Upper lobe of left lung (tissue), 6 donors: ENCODE results near the gene INTS14. TPM values are rescaled to one million over a fixed set of nuclear protein-coding genes. Genes with fewer than 3 reads are reported as not detected.

ENCODE experiments used
- ATAC-seq, 2 donors: fragments of 200-7000 bp; cut with Tn5 transposase; one replicate each; pipeline ENCODE4 v1.9.1; 2022; ENCODE audit warnings: mild to moderate bottlenecking in 2 of 2, moderate library complexity in 2 of 2; ENCODE audit not compliant: low FRiP score in 2 of 2
- DNase-seq, 2 donors: peaks; one replicate each; pipeline ENCODE4 v3.0.0-alpha.2; 2019 to 2020
- H3K27ac ChIP-seq, 4 donors: fragments of 200-600 bp; sonication (generic); one replicate each; pipeline ENCODE4 v1.5.1; 2016 to 2019
- H3K27me3 ChIP-seq, 4 donors: fragments of 200-600 bp; sonication (generic); one replicate each; pipeline ENCODE4 v1.5.1; 2017 to 2019
- H3K36me3 ChIP-seq, 4 donors: fragments of 200-600 bp; sonication (generic); one replicate each; pipeline ENCODE4 v1.5.1; 2016 to 2019
- H3K4me1 ChIP-seq, 4 donors: fragments of 200-600 bp; sonication (generic); one replicate each; pipeline ENCODE4 v1.5.1; 2018 to 2019
- H3K4me3 ChIP-seq, 4 donors: fragments of 200-600 bp; sonication (generic); one replicate each; pipeline ENCODE4 v1.5.1; 2017 to 2019; ENCODE audit warnings: mild to moderate bottlenecking in 2 of 4, moderate library complexity in 1 of 4
- H3K9me3 ChIP-seq, 4 donors: fragments of 200-600 bp; sonication (generic); one replicate each; pipeline ENCODE4 v1.5.1; 2018 to 2019
- EP300 ChIP-seq, 4 donors: sonication (generic); formaldehyde crosslinking; IDR thresholded peaks; one replicate each; pipeline ENCODE4 v1.5.1; 2017; ENCODE audit warnings: antibody characterized with exemption in 4 of 4, control low read depth in 2 of 4
- POLR2A ChIP-seq, 4 donors: fragments of 450-650 bp; IDR thresholded peaks; one replicate each; pipeline ENCODE4 v1.5.1; 2016 to 2017; ENCODE audit warnings: antibody characterized with exemption in 4 of 4, mild to moderate bottlenecking in 2 of 4
- POLR2AphosphoS5 ChIP-seq, 2 donors: sonication (generic); formaldehyde crosslinking; IDR thresholded peaks; one replicate each; pipeline ENCODE4 v1.5.1; 2017; ENCODE audit warnings: antibody characterized with exemption in 2 of 2
- WGBS, 2 donors: methylation state at CpG; one replicate each; pipeline ENCODE4 v1.1.5; 2017 to 2018; 5-methylcytosine and 5-hydroxymethylcytosine counted together
- total RNA-seq, 6 donors: library from RNA; depleted of rRNA in 4 of 6; stranded (reverse); fragments of >200 nt in 4 of 6; gene quantifications; one replicate each; pipeline versions ENCODE4 v1.1.0 to v1.2.1, GENCODE V29; 2016 to 2021
- TF ChIP-seq, protein P1 (sequence below), 6 experiments: fragments of 450-650 bp in 4 of 6; fragments of 200-600 bp in 2 of 6; sonication (generic) in 2 of 6; IDR thresholded peaks; one replicate each; pipeline ENCODE4 v1.5.1; 2016 to 2019; ENCODE audit warnings: antibody characterized with exemption in 6 of 6
- donor health status: DM: no; HTN: no; CAD: no; lungs with moderate emphysema.
- donor health status: DM: no; HTN: yes; CAD: no; lungs with severe emphysema.

Gene INTS14
- total RNA-seq, 6 donors from 2014 or later: 25.1 to 44.4 (median 30.0) TPM

DNA sequence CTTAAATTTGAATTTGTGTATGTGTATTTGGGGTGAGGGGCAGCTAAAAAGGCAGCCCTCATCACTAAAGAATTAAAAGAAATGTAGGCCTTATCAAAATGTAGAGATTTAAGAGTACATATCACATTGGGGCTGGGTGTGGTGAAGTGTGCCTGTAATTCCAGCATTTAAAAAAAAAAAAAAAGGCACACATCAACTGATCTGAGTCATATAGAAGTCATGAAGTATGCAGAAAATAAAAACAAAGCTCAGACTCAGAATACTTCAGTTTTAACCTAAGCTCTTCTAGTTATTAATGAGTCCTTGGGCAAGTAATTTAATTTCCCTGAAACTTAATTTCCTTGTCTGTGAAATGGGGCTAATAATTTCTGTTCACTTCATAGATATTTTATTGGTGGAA, 42.4 kb upstream of the INTS14 start:
- no peaks in the 10 kb centered on the region for H3K27me3 ChIP-seq
- H3K36me3 ChIP-seq: peaks cover 0 to 47% (median 11%) of the 10 kb centered on the region in 4 donors
- TF ChIP-seq EP300 (IDR thresholded peaks at IDR 0.05) (no peak), POLR2A (IDR thresholded peaks at IDR 0.05) (no peak), POLR2AphosphoS5 (IDR thresholded peaks at IDR 0.05) (no peak)
- TF ChIP-seq, protein P1, sequence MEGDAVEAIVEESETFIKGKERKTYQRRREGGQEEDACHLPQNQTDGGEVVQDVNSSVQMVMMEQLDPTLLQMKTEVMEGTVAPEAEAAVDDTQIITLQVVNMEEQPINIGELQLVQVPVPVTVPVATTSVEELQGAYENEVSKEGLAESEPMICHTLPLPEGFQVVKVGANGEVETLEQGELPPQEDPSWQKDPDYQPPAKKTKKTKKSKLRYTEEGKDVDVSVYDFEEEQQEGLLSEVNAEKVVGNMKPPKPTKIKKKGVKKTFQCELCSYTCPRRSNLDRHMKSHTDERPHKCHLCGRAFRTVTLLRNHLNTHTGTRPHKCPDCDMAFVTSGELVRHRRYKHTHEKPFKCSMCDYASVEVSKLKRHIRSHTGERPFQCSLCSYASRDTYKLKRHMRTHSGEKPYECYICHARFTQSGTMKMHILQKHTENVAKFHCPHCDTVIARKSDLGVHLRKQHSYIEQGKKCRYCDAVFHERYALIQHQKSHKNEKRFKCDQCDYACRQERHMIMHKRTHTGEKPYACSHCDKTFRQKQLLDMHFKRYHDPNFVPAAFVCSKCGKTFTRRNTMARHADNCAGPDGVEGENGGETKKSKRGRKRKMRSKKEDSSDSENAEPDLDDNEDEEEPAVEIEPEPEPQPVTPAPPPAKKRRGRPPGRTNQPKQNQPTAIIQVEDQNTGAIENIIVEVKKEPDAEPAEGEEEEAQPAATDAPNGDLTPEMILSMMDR (IDR thresholded peaks at IDR 0.05): no peak
- no peak for ATAC-seq
- no peak overlapping the region for H3K4me3 ChIP-seq
- no peaks in the 10 kb centered on the region for H3K9me3 ChIP-seq
- DNase-seq: no peak
- H3K27ac ChIP-seq: no peak overlapping the region
- peaks cover 0 to 3% (median 0%) of the 10 kb centered on the region in 4 donors for H3K4me1 ChIP-seq

DNA sequence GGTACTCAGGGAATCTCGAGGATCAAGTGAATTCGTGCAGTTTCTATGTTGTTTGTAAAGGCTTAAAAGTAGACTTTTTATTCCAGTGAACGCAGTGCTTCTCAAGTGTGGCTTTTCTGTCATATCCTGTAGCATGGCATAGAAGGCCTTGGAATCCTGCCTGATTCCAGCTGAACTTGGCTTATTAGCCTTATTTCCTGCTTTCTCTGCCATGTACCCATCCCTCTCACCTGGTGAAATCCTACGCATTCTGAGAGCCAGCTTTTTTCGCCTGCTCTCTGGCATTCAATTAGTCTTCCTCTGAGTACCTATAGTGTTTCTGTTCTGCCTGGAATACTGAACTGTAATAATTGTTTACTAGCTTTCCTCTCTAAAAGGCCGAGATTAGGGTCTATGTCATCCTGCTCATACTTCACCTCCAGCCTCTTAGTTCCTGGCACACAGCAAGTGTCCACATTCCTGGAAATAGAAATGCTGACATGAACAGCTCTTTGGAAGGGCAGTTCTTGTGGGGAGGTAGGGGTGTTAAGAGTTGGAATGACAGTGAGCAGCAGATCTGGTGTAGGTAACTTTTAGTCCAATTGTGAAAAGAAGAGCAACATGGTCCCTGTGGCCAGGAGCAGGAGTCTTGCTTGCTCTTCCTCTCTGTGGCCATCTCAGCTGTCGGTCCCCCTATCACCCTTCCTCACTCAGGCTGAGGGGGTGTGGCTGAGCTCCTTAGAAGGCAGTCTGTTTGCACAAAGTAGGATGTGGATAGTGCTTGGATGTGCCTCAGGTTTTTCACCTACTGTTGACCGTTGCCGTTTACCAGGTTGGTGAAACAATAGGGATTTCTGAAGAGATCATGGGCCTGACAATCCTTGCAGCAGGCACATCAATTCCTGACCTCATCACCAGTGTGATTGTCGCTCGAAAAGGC, 41.2 kb upstream of the INTS14 start:
- H3K27ac ChIP-seq: no peak overlapping the region
- no peaks in the 10 kb centered on the region for H3K27me3 ChIP-seq
- 76 to 78% methylated on average over 9 to 11 of the region's 11 CpGs for WGBS, 2 donors
- no peaks in the 10 kb centered on the region for H3K9me3 ChIP-seq
- TF ChIP-seq, protein P1 (IDR thresholded peaks at IDR 0.05): no peak
- no peak for TF ChIP-seq POLR2A (IDR thresholded peaks at IDR 0.05)
- TF ChIP-seq EP300 (IDR thresholded peaks at IDR 0.05): no peak
- TF ChIP-seq POLR2AphosphoS5 (IDR thresholded peaks at IDR 0.05): no peak
- H3K4me1 ChIP-seq: peaks cover 0 to 3% (median 0%) of the 10 kb centered on the region in 4 donors
- no peak for DNase-seq
- ATAC-seq: no peak
- peaks cover 0 to 34% (median 7%) of the 10 kb centered on the region in 4 donors for H3K36me3 ChIP-seq
- no peak overlapping the region for H3K4me3 ChIP-seq

DNA sequence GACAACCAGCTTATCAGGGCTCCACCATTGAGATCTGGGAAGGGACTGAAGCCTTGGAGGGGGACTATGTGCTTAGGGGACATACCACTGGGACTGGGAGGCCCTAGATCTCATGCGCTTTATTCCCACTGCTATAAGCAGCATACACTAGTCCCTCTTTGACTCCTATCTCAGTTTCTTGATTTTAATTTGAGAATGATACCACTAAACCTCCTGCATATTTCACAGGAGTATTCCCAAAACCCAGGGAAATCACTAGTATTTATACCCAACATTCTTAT, 40.1 kb upstream of the INTS14 start:
- ATAC-seq (no peak), DNase-seq (no peak)
- TF ChIP-seq POLR2A (IDR thresholded peaks at IDR 0.05): no peak
- Histone ChIP-seq H3K36me3 (peaks cover 0 to 23% (median 6%) of the 10 kb centered on the region in 4 donors), H3K4me3 (no peak overlapping the region), H3K4me1 (peaks cover 0 to 3% (median 0%) of the 10 kb centered on the region in 4 donors), H3K9me3 (no peaks in the 10 kb centered on the region), H3K27me3 (no peaks in the 10 kb centered on the region), H3K27ac (no peak overlapping the region)
- WGBS, 2 donors: 89 to 100% methylated on average over 1 of the region's 1 CpG

DNA sequence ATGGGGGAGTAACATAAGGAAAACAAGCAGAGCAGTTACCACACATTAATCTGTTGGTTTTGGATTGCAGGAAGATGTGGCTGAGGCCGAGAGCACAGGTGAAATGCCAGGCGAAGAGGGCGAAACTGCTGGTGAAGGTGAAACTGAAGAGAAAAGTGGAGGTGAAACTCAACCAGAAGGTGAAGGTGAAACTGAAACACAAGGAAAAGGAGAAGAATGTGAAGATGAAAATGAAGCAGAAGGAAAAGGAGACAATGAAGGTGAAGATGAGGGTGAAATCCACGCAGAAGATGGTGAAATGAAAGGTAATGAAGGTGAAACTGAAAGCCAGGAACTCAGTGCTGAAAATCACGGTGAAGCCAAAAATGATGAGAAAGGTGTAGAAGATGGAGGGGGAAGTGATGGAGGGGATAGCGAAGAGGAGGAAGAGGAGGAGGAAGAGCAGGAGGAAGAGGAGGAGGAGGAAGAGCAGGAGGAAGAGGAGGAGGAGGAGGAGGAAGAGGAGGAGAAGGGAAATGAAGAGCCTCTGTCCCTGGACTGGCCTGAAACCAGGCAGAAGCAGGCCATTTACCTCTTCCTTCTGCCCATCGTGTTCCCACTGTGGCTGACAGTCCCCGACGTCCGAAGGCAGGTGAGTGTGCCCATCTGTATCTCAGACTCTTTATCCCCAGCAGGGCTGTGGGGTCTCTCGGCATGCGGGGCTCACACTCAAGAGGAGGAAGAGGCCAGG, 39.5 kb upstream of the INTS14 start:
- Histone ChIP-seq H3K9me3 (no peaks in the 10 kb centered on the region), H3K27me3 (no peaks in the 10 kb centered on the region), H3K4me3 (no peak overlapping the region), H3K36me3 (peaks cover 0 to 18% (median 4%) of the 10 kb centered on the region in 4 donors), H3K27ac (no peak overlapping the region), H3K4me1 (peaks cover 0 to 3% (median 0%) of the 10 kb centered on the region in 4 donors)
- WGBS, 2 donors: 91 to 92% methylated on average over 12 of the region's 12 CpGs
- ATAC-seq (no peak), DNase-seq (no peak)
- TF ChIP-seq EP300 (IDR thresholded peaks at IDR 0.05): no peak
- TF ChIP-seq POLR2AphosphoS5 (IDR thresholded peaks at IDR 0.05): no peak
- no peak for TF ChIP-seq POLR2A (IDR thresholded peaks at IDR 0.05)
- TF ChIP-seq, protein P1 (IDR thresholded peaks at IDR 0.05): no peak

DNA sequence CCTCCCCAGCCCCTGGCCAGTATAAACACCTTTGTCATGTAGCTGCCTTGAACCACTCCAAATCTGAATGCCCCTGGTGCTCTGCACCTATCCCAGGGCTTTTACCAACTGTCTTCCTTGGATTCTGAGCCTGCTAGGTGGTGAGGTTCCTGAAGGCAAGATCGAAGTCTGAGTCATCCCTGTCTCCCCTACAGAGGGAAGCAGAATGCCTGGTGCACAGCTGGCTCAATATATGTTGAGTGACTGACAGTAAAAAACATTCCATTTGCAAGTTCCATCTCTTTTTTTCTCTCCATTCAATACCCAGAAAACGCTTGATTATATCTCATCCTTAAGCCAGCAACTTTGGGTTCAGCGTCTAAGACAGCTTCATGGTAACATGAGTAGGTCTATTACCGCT, 35.6 kb upstream of the INTS14 start:
- DNase-seq (no peak), ATAC-seq (no peak)
- no peak overlapping the region for H3K4me3 ChIP-seq
- no peak for TF ChIP-seq EP300 (IDR thresholded peaks at IDR 0.05)
- TF ChIP-seq POLR2A (IDR thresholded peaks at IDR 0.05): no peak
- TF ChIP-seq, protein P1 (IDR thresholded peaks at IDR 0.05): no peak
- no peak for TF ChIP-seq POLR2AphosphoS5 (IDR thresholded peaks at IDR 0.05)
- no peaks in the 10 kb centered on the region for H3K27me3 ChIP-seq
- 93 to 96% methylated on average over 4 of the region's 4 CpGs for WGBS, 2 donors
- peaks cover 0 to 4% (median 0%) of the 10 kb centered on the region in 4 donors for H3K36me3 ChIP-seq
- H3K4me1 ChIP-seq: peaks cover 0 to 10% (median 5%) of the 10 kb centered on the region in 4 donors
- no peak overlapping the region for H3K27ac ChIP-seq
- H3K9me3 ChIP-seq: no peaks in the 10 kb centered on the region
